ENCODE measurements around the gene TMEM235.

GRCh38 chr17:78279360-78279990 lies 48.0 kb downstream of the TMEM235 start:
- TF ChIP-seq CTCF (IDR thresholded peaks at IDR 0.05) = no peak
- TF ChIP-seq POLR2A (IDR thresholded peaks at IDR 0.05) = no peak
